ENCODE measurements around the gene MARK1. TPM values are rescaled to one million over a fixed set of nuclear protein-coding genes. Genes with fewer than 3 reads are reported as not detected.
A peak's percentile ranks its signal among the peaks of the same experiment; 100 is the strongest.

The MARK1 gene
- total RNA-seq, 1 donor from 2014 or later, result 9.8 TPM

DNA sequence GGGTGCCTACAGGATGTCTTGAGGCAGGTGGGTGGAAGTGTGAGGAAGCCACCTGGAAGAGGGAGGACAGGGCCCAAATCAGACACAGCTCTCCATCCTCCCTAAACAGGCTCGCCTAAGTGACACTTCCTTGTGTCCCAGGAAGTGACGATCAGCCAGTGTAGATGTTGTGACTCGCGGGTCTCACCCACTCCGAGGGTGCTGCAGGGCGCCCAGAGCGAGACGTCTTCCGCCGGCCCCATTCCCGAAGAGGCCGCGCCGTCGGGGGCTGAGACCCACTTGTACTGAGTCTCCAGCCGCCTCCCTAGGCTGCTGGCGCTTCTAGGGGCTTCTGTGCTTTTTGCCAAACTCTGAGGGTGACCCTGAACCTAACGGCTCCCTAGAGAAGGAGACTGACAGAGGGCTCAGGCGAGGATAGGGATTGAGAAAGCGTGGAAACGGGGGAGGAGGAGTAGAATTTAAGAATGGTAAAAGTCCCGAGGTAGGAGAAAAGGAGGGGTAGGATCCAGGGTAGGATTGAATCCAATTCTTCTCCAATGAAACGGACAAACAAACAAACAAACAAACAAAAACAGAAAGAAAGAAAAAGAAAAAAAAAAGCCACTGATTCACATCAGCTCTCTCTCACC is 543 bp upstream of the MARK1 start:
- peak; percentile 62 for DNase-seq (ENCODE audit: low spot score)
- intact Hi-C loops (cut with DNase I), result no loop called here
- ATAC-seq, result peak; percentile 86

DNA sequence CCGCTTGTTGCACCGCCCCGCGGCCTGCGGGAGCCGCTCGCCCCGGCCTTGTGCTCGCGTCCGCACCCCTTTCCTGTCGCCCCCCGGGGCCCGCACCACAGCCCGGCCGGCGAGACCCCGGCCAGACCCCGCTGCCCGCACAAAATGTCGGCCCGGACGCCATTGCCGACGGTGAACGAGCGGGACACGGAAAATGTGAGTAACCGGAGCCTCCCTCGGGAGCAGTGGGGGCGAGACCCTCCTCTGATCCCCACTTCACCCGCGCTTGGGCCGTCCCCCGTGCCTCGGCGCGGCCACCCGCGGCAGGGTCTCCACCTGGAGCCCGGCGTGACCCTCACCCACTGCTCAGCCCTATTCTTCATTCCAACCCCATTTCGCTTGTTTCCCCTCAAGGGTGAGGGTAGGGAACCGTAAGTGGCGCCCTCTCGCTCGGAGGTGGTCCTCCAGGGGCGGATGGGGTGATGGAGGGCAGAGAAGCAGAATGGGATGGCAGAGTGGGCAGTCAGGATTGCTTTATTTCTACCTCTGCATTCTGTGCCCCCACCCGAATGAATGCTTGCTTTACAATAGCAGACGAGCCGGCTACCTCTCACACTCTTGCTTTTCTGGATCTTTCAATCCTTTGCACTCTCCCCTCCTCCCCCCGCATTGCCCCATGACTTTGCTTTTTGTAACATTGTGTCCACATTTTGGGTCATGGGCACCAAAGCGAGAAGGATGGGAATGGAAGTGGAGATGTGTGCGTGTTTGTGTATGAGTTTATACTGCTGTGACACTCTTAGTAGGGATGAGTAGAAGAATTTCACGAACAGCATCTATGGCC is 954 bp downstream of the MARK1 start:
- DNase-seq (ENCODE audit: low spot score) (no peak), ATAC-seq (peak; percentile 41)
- intact Hi-C loops (cut with DNase I), result no loop called here

- DNase-seq (ENCODE audit: low spot score), result no peak
- intact Hi-C loops (cut with DNase I), result no loop called here
- no peak for ATAC-seq
Measured at GRCh38 chr1:220529521-220530020, 1.6 kb downstream of the MARK1 start.

DNA sequence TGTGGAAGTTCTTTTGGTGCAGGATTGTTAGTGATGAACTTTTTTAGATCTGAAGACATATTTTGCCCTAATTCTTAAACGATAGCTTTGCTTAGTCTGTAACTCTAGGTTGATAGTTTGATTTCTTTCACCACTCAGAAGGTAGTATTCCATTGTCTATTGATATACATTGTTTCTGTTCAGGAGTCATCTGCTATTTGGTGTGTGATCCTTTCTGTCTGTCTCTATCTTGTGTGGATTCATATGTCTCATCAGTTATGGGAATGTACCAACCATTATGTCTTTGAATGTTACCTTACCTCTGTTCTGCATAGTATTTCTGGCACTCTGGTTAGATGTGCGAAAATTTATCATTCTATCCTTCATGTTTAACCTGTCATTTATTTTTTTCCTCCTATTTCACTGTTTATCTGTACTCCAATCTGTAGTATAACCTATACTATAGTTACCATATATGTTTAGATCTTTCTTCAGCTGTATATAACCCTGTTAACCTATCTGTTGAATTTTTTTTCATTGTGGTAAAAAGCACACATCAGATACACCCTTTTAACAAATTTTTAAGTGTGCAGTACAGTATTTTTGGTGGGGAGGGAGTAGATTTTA is 5.7 kb downstream of the MARK1 start:
- ATAC-seq, result no peak
- intact Hi-C loops (cut with DNase I), result no loop called here
- no peak for DNase-seq (ENCODE audit: low spot score)

- intact Hi-C loops (cut with DNase I), result no loop called here
- DNase-seq (ENCODE audit: low spot score) (no peak), ATAC-seq (no peak)
Measured at GRCh38 chr1:220544901-220545303, 17.0 kb downstream of the MARK1 start.

DNA sequence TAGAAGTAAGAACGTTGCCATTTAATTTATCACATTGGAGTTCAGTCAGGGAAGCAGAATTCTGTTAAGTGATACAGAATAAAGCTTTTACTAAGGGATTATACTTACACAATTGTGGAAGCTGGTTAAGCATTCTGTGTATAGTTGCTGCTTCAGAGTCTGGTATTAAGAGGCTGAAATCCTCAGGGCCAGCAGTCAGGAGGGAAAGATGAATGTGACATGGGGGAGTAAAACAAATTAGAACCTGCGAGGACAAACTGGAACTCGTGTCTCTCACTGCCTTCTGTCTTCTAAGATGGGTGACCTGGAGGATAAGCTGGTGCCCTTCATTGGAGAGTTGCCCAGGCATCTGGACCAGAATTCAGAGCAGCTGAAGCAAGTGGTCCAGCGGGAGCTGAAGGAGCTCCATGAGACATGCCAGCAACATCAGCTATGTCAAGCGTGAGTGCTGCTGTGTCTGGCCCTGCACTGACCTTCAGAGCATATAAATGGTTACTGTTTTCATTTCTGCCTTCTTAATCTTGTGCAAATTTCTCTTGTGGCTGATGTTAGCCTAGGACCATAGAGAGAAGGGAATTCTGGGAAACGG is 23.0 kb downstream of the MARK1 start:
- ATAC-seq, result peak; percentile 20
- DNase-seq (ENCODE audit: low spot score), result no peak
- intact Hi-C loops (cut with DNase I), result no loop called here

DNA sequence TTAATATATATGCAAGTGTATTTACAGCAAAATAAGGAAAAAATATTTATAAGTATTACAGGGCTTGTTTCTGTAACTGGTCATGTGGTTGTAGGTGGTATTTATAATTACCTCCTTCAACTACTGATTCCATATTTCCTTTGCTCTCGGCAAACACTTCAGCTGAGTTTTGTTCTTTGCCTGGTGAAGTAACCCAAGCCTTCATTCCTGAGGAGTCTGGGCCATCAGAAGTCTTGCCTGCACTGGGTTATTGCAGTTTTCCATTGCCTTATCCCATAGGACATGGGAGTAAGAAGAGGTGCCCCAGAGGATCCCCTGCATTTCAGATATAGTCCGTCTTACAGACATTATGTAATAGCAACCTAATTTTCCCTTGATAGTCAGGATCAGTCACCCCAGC is 23.8 kb downstream of the MARK1 start:
- ATAC-seq (no peak), DNase-seq (ENCODE audit: low spot score) (no peak)
- intact Hi-C loops (cut with DNase I), result no loop called here

DNA sequence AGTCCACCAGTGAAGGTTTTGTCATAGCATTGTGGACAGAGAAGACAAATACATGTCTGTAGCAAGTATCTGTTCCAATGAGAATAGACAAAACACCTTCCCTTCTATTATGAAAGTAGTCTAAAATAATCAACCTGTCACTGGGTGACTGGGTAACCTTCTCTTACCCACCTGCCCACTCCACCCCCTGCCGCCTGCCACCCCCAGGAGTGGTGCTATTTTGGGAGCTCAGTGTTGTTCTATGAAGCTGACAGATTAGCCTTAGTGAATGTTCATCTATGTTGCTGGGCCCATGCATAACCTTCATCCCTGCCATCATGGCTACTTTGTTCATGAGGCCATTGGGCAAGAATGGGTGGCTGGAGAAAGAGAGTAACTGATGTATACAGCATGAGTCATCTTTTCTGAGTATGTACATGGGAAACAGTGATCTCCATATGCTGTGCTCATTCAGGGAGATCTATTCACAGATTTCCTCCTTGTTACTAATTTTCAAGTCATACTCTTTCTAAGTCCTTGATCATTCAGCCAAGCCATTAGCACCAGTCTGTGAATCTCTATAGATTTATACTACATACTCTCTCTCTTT is 24.8 kb downstream of the MARK1 start:
- intact Hi-C loops (cut with DNase I), result no loop called here
- ATAC-seq, result no peak

DNA sequence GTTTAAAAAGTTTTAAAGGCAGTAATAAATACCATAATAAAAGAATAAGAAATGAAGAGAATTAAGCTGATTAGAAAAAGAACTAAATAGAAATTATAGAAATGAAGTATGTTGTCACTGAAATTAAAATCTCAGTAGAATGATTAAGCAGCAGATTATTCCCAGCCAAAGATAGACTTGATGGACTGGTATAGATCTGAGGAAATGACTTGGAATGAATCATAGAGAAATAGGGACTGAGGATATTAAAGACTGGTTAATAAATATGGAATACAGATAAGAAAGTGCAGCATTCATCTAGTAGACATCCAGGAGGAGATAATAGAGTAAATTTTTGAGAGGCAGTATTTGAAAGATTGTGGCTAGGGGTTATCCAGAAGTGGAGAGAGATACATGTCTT is 28.7 kb downstream of the MARK1 start:
- intact Hi-C loops (cut with DNase I), result no loop called here
- DNase-seq (ENCODE audit: low spot score) (no peak), ATAC-seq (no peak)

More for the DNA sequence above, 24.8 kb downstream of the MARK1 start:
- DNase-seq (ENCODE audit: low spot score), result no peak

- intact Hi-C loops (cut with DNase I), result no loop called here
- ATAC-seq (no peak), DNase-seq (ENCODE audit: low spot score) (no peak)
Measured at GRCh38 chr1:220563564-220563963, 35.6 kb downstream of the MARK1 start.

GRCh38 chr1:220564216-220564615 is 36.3 kb downstream of the MARK1 start:
- intact Hi-C loops (cut with DNase I), result no loop called here
- DNase-seq (ENCODE audit: low spot score) (no peak), ATAC-seq (no peak)

DNA sequence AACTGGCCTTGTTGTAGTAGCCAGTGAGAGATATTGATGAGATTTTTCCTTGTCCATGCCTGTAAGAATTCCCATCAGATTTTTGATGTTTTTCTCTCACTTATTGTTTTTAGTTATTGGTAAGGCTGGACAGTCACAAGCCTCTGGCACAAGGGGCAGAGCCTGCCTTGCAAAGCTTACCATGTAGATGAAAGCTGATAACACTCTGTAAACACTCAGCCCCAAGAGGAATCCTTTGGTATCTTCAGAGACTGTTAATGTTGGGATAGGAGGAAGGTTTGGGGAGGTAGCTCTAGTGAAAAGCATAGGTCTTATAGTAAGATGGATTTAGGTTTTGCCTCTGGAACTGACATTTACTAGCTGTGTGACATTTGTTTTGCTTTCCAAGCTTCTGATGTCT is 37.7 kb downstream of the MARK1 start:
- ATAC-seq, result no peak
- no peak for DNase-seq (ENCODE audit: low spot score)
- intact Hi-C loops (cut with DNase I), result loop anchor here (5.0 kb wide), 1 partner anchor 488 kb away; no protein-coding TSS in a partner anchor

DNA sequence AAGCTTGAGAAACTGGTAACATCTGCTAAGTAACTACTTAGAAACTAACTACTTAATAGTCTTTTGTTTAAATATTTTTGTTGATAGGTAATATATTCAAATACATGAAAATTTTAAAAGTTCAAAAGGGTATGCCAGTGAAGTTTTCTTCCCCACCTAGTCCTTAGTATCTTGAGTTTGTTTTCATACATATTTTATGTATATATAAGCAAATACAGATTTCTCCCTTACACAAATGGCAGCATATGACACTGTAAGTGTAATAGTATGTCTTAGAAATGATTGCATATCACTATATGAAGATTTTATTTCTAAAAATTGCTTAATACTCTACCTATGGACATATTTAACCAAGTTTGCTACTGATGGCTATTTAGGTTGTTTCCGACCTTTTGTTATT is 38.9 kb downstream of the MARK1 start:
- intact Hi-C loops (cut with DNase I), result loop anchor here (5.0 kb wide), 1 partner anchor 490 kb away; no protein-coding TSS in a partner anchor
- ATAC-seq (no peak), DNase-seq (ENCODE audit: low spot score) (no peak)

GRCh38 chr1:220572416-220572815 is 44.5 kb downstream of the MARK1 start:
- ATAC-seq (no peak), DNase-seq (ENCODE audit: low spot score) (no peak)
- intact Hi-C loops (cut with DNase I), result no loop called here

GRCh38 chr1:220573836-220574235 is 45.9 kb downstream of the MARK1 start:
- no peak for ATAC-seq
- no peak for DNase-seq (ENCODE audit: low spot score)
- intact Hi-C loops (cut with DNase I), result no loop called here

GRCh38 chr1:220575718-220576497 is 48.0 kb downstream of the MARK1 start:
- ATAC-seq (no peak), DNase-seq (ENCODE audit: low spot score) (no peak)
- intact Hi-C loops (cut with DNase I), result no loop called here

DNA sequence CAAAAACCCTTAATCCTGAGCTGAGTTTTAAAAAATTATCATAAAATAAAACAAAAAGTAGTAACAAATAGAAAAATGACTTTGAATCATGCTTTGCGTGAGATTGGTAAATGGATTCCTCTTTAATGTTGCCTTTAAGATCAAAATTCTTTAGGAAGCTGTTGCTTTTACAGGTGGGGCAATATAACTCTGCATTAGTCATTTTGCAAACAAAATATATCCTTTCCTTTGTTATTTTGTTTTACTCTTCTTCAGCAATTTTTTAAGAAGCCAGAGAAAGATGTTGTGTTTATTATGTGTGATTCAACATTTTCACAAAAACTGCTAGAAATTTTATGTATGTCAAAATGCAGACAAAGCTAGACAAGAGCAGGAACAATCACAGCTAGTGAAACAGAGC is 50.0 kb downstream of the MARK1 start:
- intact Hi-C loops (cut with DNase I), result no loop called here
- DNase-seq (ENCODE audit: low spot score) (no peak), ATAC-seq (no peak)

- intact Hi-C loops (cut with DNase I), result no loop called here
- no peak for ATAC-seq
- DNase-seq (ENCODE audit: low spot score), result no peak
Measured at GRCh38 chr1:220579317-220579716, 51.4 kb downstream of the MARK1 start.

GRCh38 chr1:220592714-220593113 is 64.8 kb downstream of the MARK1 start:
- ATAC-seq, result no peak
- no peak for DNase-seq (ENCODE audit: low spot score)
- intact Hi-C loops (cut with DNase I), result no loop called here
